GM13977 (cell line): ENCODE data around the gene OTULIN.

Experiments used
- DNase-seq: peaks from one replicate; pipeline ENCODE4 v3.0.0; 2012; ENCODE audit warnings: low spot score
- in situ Hi-C: fragments of 300-500 bp; cut with MboI; formaldehyde crosslinking; loops from one replicate; pipeline ENCODE4 v1.12.0; 2022; ENCODE audit warnings: low sequenced_read_pairs, low pct_unique_long_range_greater_than_20kb, mixed read lengths, inconsistent platforms; ENCODE audit not compliant: unreplicated experiment
- TF ChIP-seq, protein P1 (sequence below): IDR thresholded peaks from 2 replicates; pipeline ENCODE4 v1.5.1; 2012; ENCODE audit warnings: mild to moderate bottlenecking, control low read depth; ENCODE audit not compliant: insufficient read depth; ENCODE audit errors: extremely low read depth, missing control alignments

OTULIN gene

DNA sequence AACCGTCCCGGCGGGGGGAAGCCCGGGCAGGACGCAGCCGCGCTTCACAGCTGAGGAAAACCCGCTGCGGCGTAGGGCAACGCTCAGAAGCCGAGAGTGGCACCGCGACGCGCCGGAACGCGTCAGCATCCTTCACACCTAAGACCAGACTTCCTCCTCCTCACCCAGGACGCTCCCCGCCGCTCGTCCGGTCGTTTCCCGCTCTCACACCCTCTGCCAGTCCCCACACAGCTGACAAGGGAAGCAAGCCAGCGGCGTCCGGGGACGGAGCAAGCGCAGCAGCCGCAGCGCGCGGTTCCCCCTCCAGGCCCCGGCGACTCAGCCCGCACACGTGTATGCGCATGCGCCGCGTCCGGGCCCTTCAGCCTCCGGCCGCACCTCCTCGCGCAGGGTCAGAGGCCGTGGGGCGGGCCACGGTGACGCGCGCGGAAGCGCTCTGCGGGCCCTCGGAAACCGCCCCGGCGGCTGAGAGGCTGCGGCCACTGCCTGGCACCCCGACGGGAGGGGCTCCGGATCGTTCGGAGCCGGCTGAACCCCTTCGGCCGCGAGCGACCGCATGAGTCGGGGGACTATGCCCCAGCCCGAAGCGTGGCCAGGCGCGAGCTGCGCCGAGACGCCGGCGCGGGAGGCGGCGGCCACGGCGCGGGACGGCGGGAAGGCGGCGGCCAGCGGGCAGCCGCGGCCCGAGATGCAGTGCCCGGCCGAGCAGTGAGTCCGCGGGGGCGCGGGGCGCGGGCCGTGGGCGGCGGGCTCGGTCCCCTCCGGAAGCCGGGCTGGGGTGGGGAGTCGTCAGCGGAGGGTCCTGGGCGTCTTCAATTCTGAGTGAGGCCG is at the start of gene OTULIN:
Gene OTULIN (plus strand): TSS at position 449 of the 831 bp plus-strand sequence. CDS start 108 bp downstream, at position 557.
- peak; percentile 97 for DNase-seq
- TF ChIP-seq, protein P1, sequence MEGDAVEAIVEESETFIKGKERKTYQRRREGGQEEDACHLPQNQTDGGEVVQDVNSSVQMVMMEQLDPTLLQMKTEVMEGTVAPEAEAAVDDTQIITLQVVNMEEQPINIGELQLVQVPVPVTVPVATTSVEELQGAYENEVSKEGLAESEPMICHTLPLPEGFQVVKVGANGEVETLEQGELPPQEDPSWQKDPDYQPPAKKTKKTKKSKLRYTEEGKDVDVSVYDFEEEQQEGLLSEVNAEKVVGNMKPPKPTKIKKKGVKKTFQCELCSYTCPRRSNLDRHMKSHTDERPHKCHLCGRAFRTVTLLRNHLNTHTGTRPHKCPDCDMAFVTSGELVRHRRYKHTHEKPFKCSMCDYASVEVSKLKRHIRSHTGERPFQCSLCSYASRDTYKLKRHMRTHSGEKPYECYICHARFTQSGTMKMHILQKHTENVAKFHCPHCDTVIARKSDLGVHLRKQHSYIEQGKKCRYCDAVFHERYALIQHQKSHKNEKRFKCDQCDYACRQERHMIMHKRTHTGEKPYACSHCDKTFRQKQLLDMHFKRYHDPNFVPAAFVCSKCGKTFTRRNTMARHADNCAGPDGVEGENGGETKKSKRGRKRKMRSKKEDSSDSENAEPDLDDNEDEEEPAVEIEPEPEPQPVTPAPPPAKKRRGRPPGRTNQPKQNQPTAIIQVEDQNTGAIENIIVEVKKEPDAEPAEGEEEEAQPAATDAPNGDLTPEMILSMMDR, result no peak
- in situ Hi-C loops, result loop anchor here (25.0 kb wide), 1 partner anchor 552 kb away; no protein-coding TSS in a partner anchor

DNA sequence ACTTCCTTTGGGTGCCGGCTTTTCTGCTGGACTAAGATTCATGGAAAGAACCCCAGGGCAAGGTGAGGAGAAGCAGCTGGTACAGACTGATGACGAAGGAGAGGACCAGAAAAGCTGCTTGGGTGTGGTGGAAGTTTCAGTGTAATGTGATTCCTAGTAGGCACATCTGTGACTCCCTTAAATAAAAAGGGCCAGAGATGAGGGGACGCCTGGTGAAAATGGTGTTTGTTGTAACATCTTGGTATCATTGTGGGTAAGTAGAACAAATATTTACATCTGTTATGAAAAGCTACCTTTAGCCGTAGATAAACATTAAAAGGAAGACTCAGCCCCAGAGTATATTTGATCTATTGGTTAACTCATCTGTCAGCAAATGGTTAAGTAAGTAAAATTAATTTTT is 49.2 kb upstream of the OTULIN start:
- in situ Hi-C loops, result no loop called here
- no peak for DNase-seq
- TF ChIP-seq, protein P1, result no peak

DNA sequence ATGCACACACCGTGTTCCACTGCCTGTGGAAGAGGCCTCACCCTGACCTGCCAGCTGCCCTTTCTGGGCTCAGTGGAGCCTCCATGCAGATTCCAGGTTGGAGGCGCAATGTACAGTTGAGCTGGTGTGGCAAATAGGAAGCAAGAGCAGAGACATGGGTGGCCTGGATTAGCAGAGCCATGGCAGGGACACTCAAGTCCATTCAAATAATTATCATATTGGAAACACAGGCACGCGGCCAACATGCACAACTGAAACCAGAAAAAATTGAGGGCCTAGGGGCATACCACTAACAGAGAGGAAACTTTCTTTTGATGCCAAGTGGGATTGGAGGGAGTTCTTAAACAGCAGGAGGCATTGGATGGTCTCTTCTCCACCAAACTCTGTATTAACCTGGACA is 47.1 kb upstream of the OTULIN start:
- no peak for DNase-seq
- in situ Hi-C loops, result no loop called here
- TF ChIP-seq, protein P1, result no peak

DNA sequence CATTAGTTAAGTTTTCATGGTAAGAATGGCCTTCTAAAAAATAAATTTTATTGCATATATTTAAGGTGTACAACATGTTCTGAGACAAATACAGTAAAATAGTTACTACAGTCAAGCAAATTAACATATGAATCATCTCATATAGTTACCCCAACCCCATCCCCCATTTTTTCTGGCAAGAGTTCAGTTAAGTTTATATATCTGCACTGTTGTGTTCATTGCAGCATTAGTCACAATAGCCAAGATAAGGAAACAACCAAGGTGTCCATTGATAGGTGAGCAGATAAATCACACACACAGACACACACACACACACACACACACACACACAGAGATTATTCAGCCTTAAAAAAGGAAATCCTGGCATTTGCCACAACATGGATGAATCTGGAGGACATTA is 37.2 kb upstream of the OTULIN start:
- in situ Hi-C loops, result loop anchor here (25.0 kb wide), 2 partner anchors 265 to 640 kb away; no protein-coding TSS in a partner anchor
- no peak for DNase-seq
- TF ChIP-seq, protein P1, result no peak

GRCh38 chr5:14628346-14628745 is 36.2 kb upstream of the OTULIN start:
- in situ Hi-C loops, result loop anchor here (25.0 kb wide), 2 partner anchors 266 to 641 kb away; no protein-coding TSS in a partner anchor
- peak; percentile 36 for DNase-seq

DNA sequence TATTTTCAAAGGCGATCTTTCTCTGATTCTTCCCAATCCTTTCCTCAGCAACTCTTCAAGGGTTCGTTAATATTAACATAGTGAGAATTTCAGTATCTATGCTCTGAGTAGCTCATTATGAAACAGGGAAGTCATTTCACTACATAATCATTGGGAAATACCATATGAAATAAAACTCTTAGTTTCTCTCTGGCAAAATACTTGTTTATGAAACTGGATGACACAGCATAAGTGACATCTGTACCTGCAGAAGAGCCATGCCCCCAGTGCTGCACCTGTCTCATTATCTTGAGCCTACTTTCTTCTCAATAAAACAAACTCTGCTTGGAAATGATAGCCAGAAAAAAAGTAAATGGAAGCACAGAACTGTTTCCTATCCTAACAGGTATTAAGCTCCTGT is 33.8 kb upstream of the OTULIN start:
- in situ Hi-C loops, result loop anchor here (25.0 kb wide), 2 partner anchors 268 to 643 kb away; no protein-coding TSS in a partner anchor
- DNase-seq, result no peak
- TF ChIP-seq, protein P1, result no peak

More at GRCh38 chr5:14628346-14628745, 36.2 kb upstream of the OTULIN start:
- TF ChIP-seq, protein P1, result no peak
